ENCODE measurements around the gene MACROD2. TPM values are rescaled to one million over a fixed set of nuclear protein-coding genes. Genes with fewer than 3 reads are reported as not detected.

MACROD2 gene
- total RNA-seq, 1 donor from 2014 or later: 6.7 TPM

DNA sequence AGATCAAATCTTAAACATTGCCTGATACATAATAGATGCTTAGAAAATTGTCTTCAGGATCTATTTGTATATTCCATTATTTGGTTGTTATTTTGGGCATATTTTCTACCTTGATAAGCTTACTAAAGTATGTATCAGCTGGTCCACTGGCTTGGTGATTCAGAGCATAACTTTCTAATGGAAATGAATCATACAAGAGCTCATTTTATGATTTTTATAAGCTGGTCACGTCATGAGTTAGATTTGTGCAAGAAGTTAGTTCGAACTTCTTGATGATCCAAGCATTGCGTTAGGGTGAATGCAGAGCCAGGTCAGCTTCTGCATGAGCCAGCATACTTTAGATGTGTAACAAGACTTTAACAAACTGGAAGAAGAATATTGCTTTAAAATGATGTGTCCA, 486.5 kb downstream of the MACROD2 start:
- Mint-ChIP-seq H3K27me3 (no peaks in the 10 kb centered on the region), H3K4me3 (no peak overlapping the region), H3K27ac (no peak overlapping the region), H3K36me3 (no peaks in the 10 kb centered on the region), H3K4me1 (ENCODE audit: unreplicated experiment) (peaks cover 9% of the 10 kb centered on the region), H3K9me3 (peaks cover 10% of the 10 kb centered on the region)
- TF ChIP-seq, protein P1, sequence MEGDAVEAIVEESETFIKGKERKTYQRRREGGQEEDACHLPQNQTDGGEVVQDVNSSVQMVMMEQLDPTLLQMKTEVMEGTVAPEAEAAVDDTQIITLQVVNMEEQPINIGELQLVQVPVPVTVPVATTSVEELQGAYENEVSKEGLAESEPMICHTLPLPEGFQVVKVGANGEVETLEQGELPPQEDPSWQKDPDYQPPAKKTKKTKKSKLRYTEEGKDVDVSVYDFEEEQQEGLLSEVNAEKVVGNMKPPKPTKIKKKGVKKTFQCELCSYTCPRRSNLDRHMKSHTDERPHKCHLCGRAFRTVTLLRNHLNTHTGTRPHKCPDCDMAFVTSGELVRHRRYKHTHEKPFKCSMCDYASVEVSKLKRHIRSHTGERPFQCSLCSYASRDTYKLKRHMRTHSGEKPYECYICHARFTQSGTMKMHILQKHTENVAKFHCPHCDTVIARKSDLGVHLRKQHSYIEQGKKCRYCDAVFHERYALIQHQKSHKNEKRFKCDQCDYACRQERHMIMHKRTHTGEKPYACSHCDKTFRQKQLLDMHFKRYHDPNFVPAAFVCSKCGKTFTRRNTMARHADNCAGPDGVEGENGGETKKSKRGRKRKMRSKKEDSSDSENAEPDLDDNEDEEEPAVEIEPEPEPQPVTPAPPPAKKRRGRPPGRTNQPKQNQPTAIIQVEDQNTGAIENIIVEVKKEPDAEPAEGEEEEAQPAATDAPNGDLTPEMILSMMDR (conservative IDR thresholded peaks at IDR 0.05): no peak
- DNase-seq (ENCODE audit: extremely low spot score, unreplicated experiment): no peak

DNA sequence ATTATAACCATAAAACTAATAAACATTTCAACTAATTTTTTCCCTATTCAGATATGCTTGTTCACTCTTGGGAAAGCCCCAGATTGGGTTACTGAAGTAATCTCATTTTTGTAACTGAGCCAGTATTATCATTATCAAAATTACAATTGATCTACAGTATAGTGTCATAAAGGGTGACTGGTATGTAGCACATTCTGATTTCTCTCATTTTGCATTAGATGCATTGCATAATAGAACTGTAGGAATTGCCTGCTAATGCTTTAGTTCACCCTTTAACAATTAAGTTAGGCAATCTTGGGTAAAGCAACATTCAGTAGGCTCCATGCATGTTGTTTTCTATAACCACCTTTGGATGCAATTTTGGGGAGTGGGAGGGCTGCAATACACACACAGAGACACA, 492.9 kb downstream of the MACROD2 start:
- TF ChIP-seq, protein P1 (conservative IDR thresholded peaks at IDR 0.05): no peak
- H3K27ac Mint-ChIP-seq: no peak overlapping the region
- H3K27me3 Mint-ChIP-seq: no peaks in the 10 kb centered on the region
- DNase-seq (ENCODE audit: extremely low spot score, unreplicated experiment): no peak
- no peak overlapping the region for H3K4me3 Mint-ChIP-seq
- peaks cover 10% of the 10 kb centered on the region for H3K9me3 Mint-ChIP-seq
- no peaks in the 10 kb centered on the region for H3K36me3 Mint-ChIP-seq
- peaks cover 15% of the 10 kb centered on the region for H3K4me1 Mint-ChIP-seq (ENCODE audit: unreplicated experiment)

DNA sequence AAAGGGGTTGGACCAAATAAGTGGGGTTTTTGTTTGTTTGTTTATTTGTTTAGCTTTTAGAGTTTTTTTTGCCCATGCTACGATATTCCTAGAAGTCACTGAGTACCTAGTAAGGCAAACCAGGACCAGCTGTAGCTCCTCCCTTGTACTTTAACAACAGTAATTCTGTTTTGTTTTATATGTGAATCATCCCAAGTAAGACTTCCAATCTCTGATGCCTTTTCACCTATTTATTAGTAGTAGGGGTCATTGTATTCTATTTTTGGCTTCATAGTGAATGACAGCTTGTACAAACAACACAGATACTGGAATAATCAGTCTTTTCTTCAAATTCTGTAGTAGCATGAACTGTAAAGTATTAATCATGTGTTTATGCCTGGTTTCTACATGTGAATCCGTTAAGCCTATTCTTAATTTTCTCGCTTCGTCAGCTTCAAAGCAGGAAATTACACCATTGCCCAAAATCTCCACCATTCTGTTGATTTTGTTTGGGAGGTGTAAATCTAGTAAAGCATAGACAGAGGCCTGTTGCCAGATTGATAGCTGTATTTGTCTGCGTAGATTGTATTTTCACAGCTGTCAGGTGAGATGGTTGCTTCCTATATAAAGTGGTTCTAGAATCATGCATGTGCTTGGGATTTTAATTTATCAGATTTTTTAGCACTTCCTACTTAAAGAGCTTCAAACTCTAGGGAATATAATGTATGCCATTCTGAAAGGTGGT, 493.6 kb downstream of the MACROD2 start:
- TF ChIP-seq, protein P1 (conservative IDR thresholded peaks at IDR 0.05): no peak
- Mint-ChIP-seq H3K27me3 (no peaks in the 10 kb centered on the region), H3K4me1 (ENCODE audit: unreplicated experiment) (peaks cover 18% of the 10 kb centered on the region), H3K9me3 (peaks cover 10% of the 10 kb centered on the region), H3K27ac (no peak overlapping the region), H3K4me3 (no peak overlapping the region), H3K36me3 (no peaks in the 10 kb centered on the region)
- DNase-seq (ENCODE audit: extremely low spot score, unreplicated experiment): no peak

DNA sequence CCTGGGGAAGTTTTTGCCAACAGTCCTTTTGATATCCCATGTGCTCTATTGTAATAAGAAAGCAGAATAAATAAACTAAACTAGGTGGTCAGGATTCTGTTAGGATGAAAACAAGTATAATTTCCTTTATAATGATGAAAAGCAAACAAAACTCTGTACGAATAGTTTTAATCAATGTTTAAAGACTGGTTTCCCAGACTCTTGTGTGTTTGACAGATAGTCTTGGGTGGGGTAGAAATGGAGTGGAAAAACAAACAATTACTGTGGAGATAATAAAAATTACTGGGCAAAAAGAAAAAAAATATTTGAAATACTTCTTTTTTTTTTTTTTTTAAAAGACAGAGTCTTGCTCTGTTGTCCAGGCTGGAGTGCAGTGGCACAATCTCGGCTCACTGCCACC, 494.2 kb downstream of the MACROD2 start:
- no peak overlapping the region for H3K27ac Mint-ChIP-seq
- peaks cover 8% of the 10 kb centered on the region for H3K9me3 Mint-ChIP-seq
- no peaks in the 10 kb centered on the region for H3K36me3 Mint-ChIP-seq
- peaks cover 19% of the 10 kb centered on the region for H3K4me1 Mint-ChIP-seq (ENCODE audit: unreplicated experiment)
- no peak for DNase-seq (ENCODE audit: extremely low spot score, unreplicated experiment)
- TF ChIP-seq, protein P1 (conservative IDR thresholded peaks at IDR 0.05): no peak
- no peaks in the 10 kb centered on the region for H3K27me3 Mint-ChIP-seq
- H3K4me3 Mint-ChIP-seq: no peak overlapping the region

DNA sequence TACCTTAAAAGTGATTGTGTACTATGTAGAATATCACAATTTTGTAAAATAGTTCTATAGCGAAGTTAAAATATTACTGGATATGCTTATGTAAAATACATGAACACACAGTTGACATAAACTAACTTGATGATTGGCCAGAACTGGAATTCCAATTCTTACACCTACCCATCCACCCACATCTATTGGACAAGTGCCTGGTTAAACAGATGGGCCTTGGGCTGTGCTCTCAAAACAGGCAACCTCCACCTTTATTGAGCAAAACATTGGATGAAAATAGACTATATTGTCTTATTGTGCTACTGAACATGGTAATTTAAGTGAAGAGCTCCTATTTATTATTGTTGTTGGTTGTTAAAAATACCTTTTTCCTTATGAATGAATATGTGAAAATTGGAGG, 496.1 kb downstream of the MACROD2 start:
- Mint-ChIP-seq H3K27me3 (no peaks in the 10 kb centered on the region), H3K36me3 (no peaks in the 10 kb centered on the region), H3K27ac (no peak overlapping the region), H3K4me1 (ENCODE audit: unreplicated experiment) (peaks cover 12% of the 10 kb centered on the region), H3K9me3 (no peaks in the 10 kb centered on the region), H3K4me3 (no peak overlapping the region)
- DNase-seq (ENCODE audit: extremely low spot score, unreplicated experiment): no peak
- TF ChIP-seq, protein P1 (conservative IDR thresholded peaks at IDR 0.05): no peak
